ENCODE results near the gene SRR. TPM values are rescaled to one million over a fixed set of nuclear protein-coding genes. Genes with fewer than 3 reads are reported as not detected.

The SRR gene
- total RNA-seq, 1 experiment from 2014 or later: 7.7 TPM

DNA sequence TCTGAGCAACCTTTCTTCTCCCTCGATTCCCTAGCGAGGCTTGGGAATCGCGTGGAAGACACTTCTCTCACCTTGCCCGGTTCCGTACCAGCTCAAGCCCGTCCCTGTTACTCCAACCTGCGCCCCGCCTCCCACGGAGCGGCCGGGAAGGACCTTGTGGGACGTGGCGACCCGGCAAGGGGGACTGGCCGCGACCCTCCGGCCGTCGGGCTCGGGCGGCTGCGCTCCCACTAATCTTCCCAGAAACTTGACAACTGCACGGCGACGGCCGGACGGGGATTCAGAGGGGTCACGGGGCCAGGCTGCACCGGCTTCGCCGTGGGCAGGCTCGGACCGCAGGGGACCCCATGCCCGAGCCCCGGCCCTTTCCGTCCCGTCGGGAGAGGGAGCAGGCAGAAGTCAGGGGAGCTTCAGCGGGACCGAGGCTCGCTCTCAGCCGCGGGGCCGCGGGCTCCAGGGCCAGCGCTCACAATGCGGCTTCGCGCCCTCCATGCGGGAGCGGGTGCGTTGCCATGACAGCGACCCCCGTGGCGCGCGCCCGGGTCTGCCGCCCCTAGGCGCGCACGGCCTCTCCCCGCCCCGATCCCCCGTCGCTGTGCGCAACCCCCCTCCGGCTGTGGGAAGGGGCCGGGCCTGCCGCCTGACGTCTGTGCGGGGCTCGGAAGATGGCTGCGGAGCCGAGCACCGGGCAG, 33.2 kb downstream of the SRR start, which contains the start of gene SGSM2:
TSS of gene SGSM2 (plus strand) at position 650 of the 692 bp plus-strand sequence. CDS start 188 bp downstream, outside the sequence.
- DNase-seq (ENCODE audit: unreplicated experiment): peak; percentile 25

DNA sequence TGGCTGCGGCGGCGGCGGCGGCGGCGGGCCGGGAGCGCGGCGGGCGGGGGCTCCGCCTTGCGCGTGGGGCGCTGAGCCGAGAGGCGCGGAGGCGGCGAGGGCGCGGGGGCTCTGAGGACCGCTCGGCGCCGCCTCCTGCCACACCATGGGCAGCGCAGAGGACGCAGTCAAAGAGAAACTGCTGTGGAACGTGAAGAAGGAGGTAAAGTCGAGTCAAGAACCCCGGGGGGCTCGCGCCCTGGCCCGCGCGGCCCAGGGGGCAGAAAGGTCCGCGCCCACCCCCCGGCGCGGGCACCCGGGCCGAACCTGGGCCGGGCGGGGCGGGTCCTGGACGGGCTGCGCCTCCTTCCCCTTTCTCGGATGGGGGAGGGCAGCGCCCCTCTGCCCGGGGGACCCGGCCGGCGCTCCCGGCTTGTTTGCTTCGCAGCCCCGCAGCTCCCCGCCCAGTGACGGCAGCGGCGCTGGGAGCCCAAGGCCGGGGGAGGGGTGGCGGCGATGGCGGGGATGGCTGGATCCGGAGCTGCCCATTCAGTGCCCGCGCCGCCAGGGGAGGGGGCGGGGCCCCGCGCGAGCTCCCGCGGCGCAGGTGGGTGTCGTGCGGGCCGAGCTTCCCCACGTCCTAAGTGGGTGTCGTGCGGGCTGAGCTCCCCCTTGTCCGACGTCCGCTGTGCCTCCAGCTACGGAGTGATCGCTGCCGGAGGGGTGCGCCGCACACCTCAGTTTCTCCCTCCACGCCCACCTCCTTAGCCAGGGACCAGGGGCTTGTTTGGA, 34.0 kb downstream of the SRR start:
- ChIA-PET POLR2A (interaction anchor here (0.6 to 5.9 kb wide), 15 partner anchors 8 to 147 kb away, joined by 3 to 111 read pairs (median 6); partner anchors contain the start of genes SMG6 and SRR), CTCF (interaction anchor here (0.6 to 2.0 kb wide), 7 partner anchors 8 to 454 kb away, joined by 3 to 7 read pairs (median 3); no protein-coding TSS in a partner anchor)
- no peak for TF ChIP-seq CTCF (IDR thresholded peaks at IDR 0.05; ENCODE audit: unreplicated experiment)
- Mint-ChIP-seq H3K9me3 (ENCODE audit: unreplicated experiment) (no peaks in the 10 kb centered on the region), H3K4me3 (ENCODE audit: unreplicated experiment) (peak overlapping the region; percentile 96), H3K36me3 (ENCODE audit: insufficient read depth, unreplicated experiment) (peaks cover 18% of the 10 kb centered on the region), H3K27me3 (ENCODE audit: insufficient read depth, unreplicated experiment) (no peaks in the 10 kb centered on the region), H3K27ac (ENCODE audit: low read depth, unreplicated experiment) (no peak overlapping the region), H3K4me1 (ENCODE audit: insufficient read depth, unreplicated experiment) (peaks cover 8% of the 10 kb centered on the region)
- DNase-seq (ENCODE audit: unreplicated experiment): peak; percentile 42
- intact Hi-C loops (cut with micrococcal nuclease): no loop called here
- BruUV-seq (replicated peaks): no TSS peak

More for the DNA sequence above, 33.2 kb downstream of the SRR start, which contains the start of gene SGSM2:
- peak within 1 kb of the TSS; percentile 96 for H3K4me3 Mint-ChIP-seq (ENCODE audit: unreplicated experiment)
- intact Hi-C loops (cut with micrococcal nuclease): no loop called here
- no peaks in the 10 kb centered on the region for H3K27me3 Mint-ChIP-seq (ENCODE audit: insufficient read depth, unreplicated experiment)
- peak within 1 kb of the TSS; percentile 94 for H3K27ac Mint-ChIP-seq (ENCODE audit: low read depth, unreplicated experiment)
- TF ChIP-seq CTCF (IDR thresholded peaks at IDR 0.05; ENCODE audit: unreplicated experiment): no peak
- CTCF ChIA-PET: interaction anchor here (0.6 to 1.3 kb wide), 5 partner anchors 16 to 579 kb away, joined by 3 to 5 read pairs (median 3); partner anchors contain the start of genes SMG6 and SRR
- H3K36me3 Mint-ChIP-seq (ENCODE audit: insufficient read depth, unreplicated experiment): peaks cover 18% of the 10 kb centered on the region
- no peaks in the 10 kb centered on the region for H3K9me3 Mint-ChIP-seq (ENCODE audit: unreplicated experiment)
- POLR2A ChIA-PET: interaction anchor here (0.9 to 5.9 kb wide), 28 partner anchors 9 to 620 kb away, joined by 3 to 111 read pairs (median 6); partner anchors contain the start of genes SMG6 and SRR
- TSS peak; percentile 38 for BruUV-seq (replicated peaks)
- H3K4me1 Mint-ChIP-seq (ENCODE audit: insufficient read depth, unreplicated experiment): peaks cover 8% of the 10 kb centered on the region

GRCh38 chr17:2338315-2338657, 34.5 kb downstream of the SRR start:
- Mint-ChIP-seq H3K9me3 (ENCODE audit: unreplicated experiment) (no peaks in the 10 kb centered on the region), H3K27me3 (ENCODE audit: insufficient read depth, unreplicated experiment) (no peaks in the 10 kb centered on the region), H3K27ac (ENCODE audit: low read depth, unreplicated experiment) (no peak overlapping the region), H3K4me1 (ENCODE audit: insufficient read depth, unreplicated experiment) (peaks cover 8% of the 10 kb centered on the region), H3K36me3 (ENCODE audit: insufficient read depth, unreplicated experiment) (peaks cover 18% of the 10 kb centered on the region), H3K4me3 (ENCODE audit: unreplicated experiment) (peak overlapping the region; percentile 96)
- no peak for DNase-seq (ENCODE audit: unreplicated experiment)
- BruUV-seq (replicated peaks): no TSS peak
- intact Hi-C loops (cut with micrococcal nuclease): no loop called here
- ChIA-PET CTCF (interaction anchor here (1.0 to 2.0 kb wide), 6 partner anchors 7 to 78 kb away, joined by 3 to 7 read pairs (median 3); no protein-coding TSS in a partner anchor), POLR2A (interaction anchor here (0.6 to 5.9 kb wide), 11 partner anchors 10 to 69 kb away, joined by 3 to 111 read pairs (median 4); partner anchors contain the start of genes SMG6 and SRR)
- TF ChIP-seq CTCF (IDR thresholded peaks at IDR 0.05; ENCODE audit: unreplicated experiment): no peak

DNA sequence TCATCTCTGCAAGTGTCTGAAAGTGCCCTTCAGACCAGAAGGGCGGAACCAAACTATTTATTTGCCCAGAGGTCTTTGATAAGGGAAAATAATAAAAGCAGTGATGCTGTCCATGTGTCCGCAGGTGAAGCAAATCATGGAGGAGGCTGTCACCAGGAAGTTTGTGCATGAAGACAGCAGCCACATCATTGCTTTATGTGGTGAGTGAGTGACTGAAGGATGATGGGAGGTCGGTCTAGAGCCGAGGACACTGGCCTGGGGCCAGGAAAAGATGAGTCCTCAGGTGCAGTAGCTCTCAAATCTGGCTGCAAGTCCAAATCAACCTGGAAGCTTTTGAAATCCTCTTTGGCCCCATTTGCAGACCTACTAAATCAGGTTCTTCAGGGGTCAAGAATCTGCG, 39.7 kb downstream of the SRR start:
- BruUV-seq (replicated peaks): no TSS peak
- peak; percentile 20 for DNase-seq (ENCODE audit: unreplicated experiment)
- ChIA-PET POLR2A (no interaction called here), CTCF (interaction anchor here (0.6 kb wide), 1 partner anchor 9 kb away, joined by 3 read pairs; no protein-coding TSS in a partner anchor)
- H3K9me3 Mint-ChIP-seq (ENCODE audit: unreplicated experiment): no peaks in the 10 kb centered on the region
- no peaks in the 10 kb centered on the region for H3K27me3 Mint-ChIP-seq (ENCODE audit: insufficient read depth, unreplicated experiment)
- H3K36me3 Mint-ChIP-seq (ENCODE audit: insufficient read depth, unreplicated experiment): peaks cover 18% of the 10 kb centered on the region
- H3K27ac Mint-ChIP-seq (ENCODE audit: low read depth, unreplicated experiment): no peak overlapping the region
- TF ChIP-seq CTCF (IDR thresholded peaks at IDR 0.05; ENCODE audit: unreplicated experiment): no peak
- intact Hi-C loops (cut with micrococcal nuclease): no loop called here
- H3K4me3 Mint-ChIP-seq (ENCODE audit: unreplicated experiment): no peak overlapping the region
- no peaks in the 10 kb centered on the region for H3K4me1 Mint-ChIP-seq (ENCODE audit: insufficient read depth, unreplicated experiment)
